Measurements from ENCODE around the gene LIMK2. TPM values are rescaled to one million over a fixed set of nuclear protein-coding genes. Genes with fewer than 3 reads are reported as not detected.
A peak's percentile ranks its signal among the peaks of the same experiment; 100 is the strongest.

The LIMK2 gene
- total and polyA plus RNA-seq, 4 donors: 6.6 to 39.2 (median 13.4) TPM

DNA sequence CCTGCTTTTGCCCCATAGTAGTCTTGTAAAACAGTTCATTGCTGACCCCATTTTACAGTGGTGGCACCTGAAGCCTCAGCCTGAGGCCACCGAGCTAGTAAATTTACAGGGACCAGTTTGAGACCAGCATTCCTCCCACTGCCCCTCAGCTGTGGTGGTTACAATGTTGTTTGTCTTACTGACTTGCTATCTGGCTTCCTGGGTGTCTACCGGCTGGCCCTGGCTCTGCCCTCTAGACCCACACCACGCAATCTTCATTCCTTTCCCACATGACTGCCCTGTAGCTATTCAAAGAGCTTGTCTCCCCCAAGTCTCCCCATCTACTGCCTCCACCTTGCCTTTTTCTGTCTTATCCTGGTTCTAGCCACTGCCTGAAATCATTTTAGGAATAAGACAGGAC lies 59.4 kb downstream of the LIMK2 start:
- 76% methylated on average over 3 of the region's 3 CpGs for WGBS
- Histone ChIP-seq H3K4me1 (ENCODE audit: control insufficient read depth in 4 of 4, insufficient read depth in 4 of 4, low read length in 3 of 4) (no peaks in the 10 kb centered on the region), H3K9ac (ENCODE audit: low read depth in 1 of 2, low read length in 2 of 2) (no peak overlapping the region), H3K36me3 (ENCODE audit: control insufficient read depth in 4 of 4, insufficient read depth in 3 of 4, low read depth in 1 of 4, low read length in 3 of 4) (peaks cover 10 to 44% (median 21%) of the 10 kb centered on the region in 4 donors), H3K27me3 (ENCODE audit: control insufficient read depth in 4 of 4, insufficient read depth in 4 of 4, low read length in 3 of 4) (no peaks in the 10 kb centered on the region), H3K27ac (ENCODE audit: low read depth in 1 of 2, low read length in 2 of 2) (no peak overlapping the region), H3K4me3 (ENCODE audit: low read depth in 1 of 3, low read length in 3 of 3) (no peak overlapping the region), H3K9me3 (ENCODE audit: control insufficient read depth in 4 of 4, low read length in 3 of 4) (no peaks in the 10 kb centered on the region)
- TF ChIP-seq JUND (IDR thresholded peaks at IDR 0.05) (no peak), GABPA (IDR thresholded peaks at IDR 0.05 in 1 of 2, conservative IDR thresholded peaks at IDR 0.05 in 1 of 2) (no peak), TAF1 (conservative IDR thresholded peaks at IDR 0.05) (no peak), RXRA (IDR thresholded peaks at IDR 0.05) (no peak), HNF4G (IDR thresholded peaks at IDR 0.05) (no peak), FOXA1 (IDR thresholded peaks at IDR 0.05) (no peak)
- TF ChIP-seq, protein P1, sequence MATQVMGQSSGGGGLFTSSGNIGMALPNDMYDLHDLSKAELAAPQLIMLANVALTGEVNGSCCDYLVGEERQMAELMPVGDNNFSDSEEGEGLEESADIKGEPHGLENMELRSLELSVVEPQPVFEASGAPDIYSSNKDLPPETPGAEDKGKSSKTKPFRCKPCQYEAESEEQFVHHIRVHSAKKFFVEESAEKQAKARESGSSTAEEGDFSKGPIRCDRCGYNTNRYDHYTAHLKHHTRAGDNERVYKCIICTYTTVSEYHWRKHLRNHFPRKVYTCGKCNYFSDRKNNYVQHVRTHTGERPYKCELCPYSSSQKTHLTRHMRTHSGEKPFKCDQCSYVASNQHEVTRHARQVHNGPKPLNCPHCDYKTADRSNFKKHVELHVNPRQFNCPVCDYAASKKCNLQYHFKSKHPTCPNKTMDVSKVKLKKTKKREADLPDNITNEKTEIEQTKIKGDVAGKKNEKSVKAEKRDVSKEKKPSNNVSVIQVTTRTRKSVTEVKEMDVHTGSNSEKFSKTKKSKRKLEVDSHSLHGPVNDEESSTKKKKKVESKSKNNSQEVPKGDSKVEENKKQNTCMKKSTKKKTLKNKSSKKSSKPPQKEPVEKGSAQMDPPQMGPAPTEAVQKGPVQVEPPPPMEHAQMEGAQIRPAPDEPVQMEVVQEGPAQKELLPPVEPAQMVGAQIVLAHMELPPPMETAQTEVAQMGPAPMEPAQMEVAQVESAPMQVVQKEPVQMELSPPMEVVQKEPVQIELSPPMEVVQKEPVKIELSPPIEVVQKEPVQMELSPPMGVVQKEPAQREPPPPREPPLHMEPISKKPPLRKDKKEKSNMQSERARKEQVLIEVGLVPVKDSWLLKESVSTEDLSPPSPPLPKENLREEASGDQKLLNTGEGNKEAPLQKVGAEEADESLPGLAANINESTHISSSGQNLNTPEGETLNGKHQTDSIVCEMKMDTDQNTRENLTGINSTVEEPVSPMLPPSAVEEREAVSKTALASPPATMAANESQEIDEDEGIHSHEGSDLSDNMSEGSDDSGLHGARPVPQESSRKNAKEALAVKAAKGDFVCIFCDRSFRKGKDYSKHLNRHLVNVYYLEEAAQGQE (IDR thresholded peaks at IDR 0.05): no peak
- TF ChIP-seq, protein P2, sequence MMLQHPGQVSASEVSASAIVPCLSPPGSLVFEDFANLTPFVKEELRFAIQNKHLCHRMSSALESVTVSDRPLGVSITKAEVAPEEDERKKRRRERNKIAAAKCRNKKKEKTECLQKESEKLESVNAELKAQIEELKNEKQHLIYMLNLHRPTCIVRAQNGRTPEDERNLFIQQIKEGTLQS (IDR thresholded peaks at IDR 0.05): no peak
- DNase-seq (ENCODE audit: low spot score): no peak

DNA sequence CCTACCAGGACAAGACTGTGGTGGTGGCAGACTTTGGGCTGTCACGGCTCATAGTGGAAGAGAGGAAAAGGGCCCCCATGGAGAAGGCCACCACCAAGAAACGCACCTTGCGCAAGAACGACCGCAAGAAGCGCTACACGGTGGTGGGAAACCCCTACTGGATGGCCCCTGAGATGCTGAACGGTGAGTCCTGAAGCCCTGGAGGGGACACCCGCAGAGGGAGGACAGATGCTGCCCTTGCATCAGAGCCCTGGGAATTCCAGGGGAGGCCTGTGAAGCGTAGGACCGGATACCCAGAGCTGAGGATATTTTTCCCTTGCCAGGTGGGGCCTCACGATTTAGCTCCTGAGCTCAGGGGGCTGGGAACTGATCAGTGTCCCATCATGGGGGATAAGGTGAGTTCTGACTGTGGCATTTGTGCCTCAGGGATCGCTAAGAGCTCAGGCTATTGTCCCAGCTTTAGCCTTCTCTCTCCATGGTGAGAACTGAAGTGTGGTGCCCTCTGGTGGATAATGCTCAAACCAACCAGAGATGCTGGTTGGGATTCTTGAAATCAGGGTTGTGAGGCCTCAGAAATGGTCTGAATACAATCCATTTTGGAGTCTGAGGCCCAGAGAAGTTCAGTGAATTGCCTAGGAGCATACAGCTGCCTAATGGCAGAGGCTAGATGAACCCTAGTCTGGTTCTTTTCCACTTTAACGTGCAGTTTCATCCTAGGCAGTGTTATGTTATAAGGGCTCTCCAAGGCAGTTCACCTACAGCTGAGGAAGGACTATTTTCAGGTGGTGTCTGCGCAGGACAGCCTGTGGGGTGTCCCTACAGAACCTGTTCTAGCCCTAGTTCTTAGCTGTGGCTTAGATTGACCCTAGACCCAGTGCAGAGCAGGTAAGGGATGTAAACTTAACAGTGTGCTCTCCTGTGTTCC lies 60.7 kb downstream of the LIMK2 start:
- 80% methylated on average over 15 of the region's 15 CpGs for WGBS
- Histone ChIP-seq H3K4me1 (ENCODE audit: control insufficient read depth in 4 of 4, insufficient read depth in 4 of 4, low read length in 3 of 4) (no peaks in the 10 kb centered on the region), H3K27me3 (ENCODE audit: control insufficient read depth in 4 of 4, insufficient read depth in 4 of 4, low read length in 3 of 4) (no peaks in the 10 kb centered on the region), H3K36me3 (ENCODE audit: control insufficient read depth in 4 of 4, insufficient read depth in 3 of 4, low read depth in 1 of 4, low read length in 3 of 4) (peaks cover 8 to 36% (median 14%) of the 10 kb centered on the region in 4 donors), H3K9me3 (ENCODE audit: control insufficient read depth in 4 of 4, low read length in 3 of 4) (no peaks in the 10 kb centered on the region), H3K4me3 (ENCODE audit: low read depth in 1 of 3, low read length in 3 of 3) (no peak overlapping the region), H3K9ac (ENCODE audit: low read depth in 1 of 2, low read length in 2 of 2) (no peak overlapping the region), H3K27ac (ENCODE audit: low read depth in 1 of 2, low read length in 2 of 2) (no peak overlapping the region)
- TF ChIP-seq, protein P3, sequence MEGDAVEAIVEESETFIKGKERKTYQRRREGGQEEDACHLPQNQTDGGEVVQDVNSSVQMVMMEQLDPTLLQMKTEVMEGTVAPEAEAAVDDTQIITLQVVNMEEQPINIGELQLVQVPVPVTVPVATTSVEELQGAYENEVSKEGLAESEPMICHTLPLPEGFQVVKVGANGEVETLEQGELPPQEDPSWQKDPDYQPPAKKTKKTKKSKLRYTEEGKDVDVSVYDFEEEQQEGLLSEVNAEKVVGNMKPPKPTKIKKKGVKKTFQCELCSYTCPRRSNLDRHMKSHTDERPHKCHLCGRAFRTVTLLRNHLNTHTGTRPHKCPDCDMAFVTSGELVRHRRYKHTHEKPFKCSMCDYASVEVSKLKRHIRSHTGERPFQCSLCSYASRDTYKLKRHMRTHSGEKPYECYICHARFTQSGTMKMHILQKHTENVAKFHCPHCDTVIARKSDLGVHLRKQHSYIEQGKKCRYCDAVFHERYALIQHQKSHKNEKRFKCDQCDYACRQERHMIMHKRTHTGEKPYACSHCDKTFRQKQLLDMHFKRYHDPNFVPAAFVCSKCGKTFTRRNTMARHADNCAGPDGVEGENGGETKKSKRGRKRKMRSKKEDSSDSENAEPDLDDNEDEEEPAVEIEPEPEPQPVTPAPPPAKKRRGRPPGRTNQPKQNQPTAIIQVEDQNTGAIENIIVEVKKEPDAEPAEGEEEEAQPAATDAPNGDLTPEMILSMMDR (IDR thresholded peaks at IDR 0.05; ENCODE audit: low read depth, low read length, missing input control): peak; percentile 62
- TF ChIP-seq FOXA2 (IDR thresholded peaks at IDR 0.05) (no peak), NR2F2 (IDR thresholded peaks at IDR 0.05) (no peak), JUND (IDR thresholded peaks at IDR 0.05) (no peak), RAD21 (IDR thresholded peaks at IDR 0.05) (peak; percentile 74 to 87)
- peak; percentile 64 for DNase-seq (ENCODE audit: low spot score)

All from liver (tissue), 9 donors.